ENCODE measurements around the gene PCP4L1.

GRCh38 chr1:161307892-161308638 is 49.5 kb downstream of the PCP4L1 start:
- TF ChIP-seq CTCF (IDR thresholded peaks at IDR 0.05) (no peak), EZH2 (IDR thresholded peaks at IDR 0.05; ENCODE audit: borderline replicate concordance, insufficient read depth, low read depth, low read length, poor library complexity, severe bottlenecking) (no peak)

Measured in B cell (primary cell).